ENCODE measurements around the gene C12orf60.

Gene C12orf60

DNA sequence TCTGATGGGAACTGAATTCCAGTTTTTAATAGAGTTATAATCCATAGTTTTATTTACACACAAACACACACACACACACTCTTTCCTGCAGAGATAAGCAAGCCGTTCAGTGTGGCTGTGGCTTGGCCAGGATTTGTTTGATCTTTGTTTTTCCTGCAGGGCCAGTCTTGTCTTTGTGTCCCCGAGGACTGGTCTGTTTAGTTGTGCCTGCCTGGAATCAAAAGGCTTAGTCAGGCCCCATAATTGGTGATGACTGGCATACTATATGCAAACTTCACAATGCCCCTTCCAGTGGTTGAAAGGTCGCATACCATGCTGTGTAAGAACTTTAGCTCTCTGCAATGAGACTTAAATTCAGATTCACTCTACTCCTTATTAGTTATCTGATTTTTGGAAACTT lies 26.2 kb upstream of the C12orf60 start:
- DNase-seq (ENCODE audit: low read depth) = peak; percentile 51

DNA sequence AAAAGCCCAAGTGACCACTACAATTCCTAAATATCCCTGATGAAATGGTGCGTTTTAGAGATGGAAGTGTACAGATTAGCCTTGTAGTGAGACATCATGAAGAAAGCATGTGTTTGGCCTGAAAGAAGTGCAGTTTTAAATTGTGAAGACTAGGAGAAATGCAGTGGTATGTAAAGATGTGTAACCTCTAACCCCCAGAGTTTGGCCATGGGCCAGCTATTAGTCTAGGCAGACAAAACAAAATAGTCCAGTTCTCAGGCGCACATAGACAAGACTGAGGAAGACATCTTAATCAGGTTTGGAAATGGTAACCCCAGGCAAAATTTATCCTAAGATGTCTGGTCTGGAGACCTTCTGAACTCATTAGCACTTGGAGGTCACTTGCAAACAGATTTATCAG lies 23.6 kb upstream of the C12orf60 start:
- DNase-seq (ENCODE audit: low read depth) = no peak

DNA sequence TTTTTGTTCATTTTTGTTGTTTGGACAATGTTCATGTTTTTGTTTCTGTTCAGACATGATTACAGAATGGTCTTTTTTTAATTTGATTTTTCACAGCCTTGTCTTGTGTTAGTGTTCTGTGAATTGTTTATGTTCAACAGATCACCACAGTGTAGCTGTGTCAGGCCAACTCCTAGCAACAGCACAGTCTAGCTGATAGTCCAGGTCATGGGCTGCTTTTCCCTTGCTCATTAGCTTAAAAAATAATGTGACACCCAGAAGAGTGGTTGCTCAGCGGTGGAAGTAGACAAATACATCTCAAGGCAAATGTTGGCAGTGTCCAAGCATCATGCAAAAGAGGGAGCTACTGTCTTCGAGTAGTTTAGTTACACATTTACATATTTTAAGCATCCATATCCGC lies 22.6 kb upstream of the C12orf60 start:
- no peak for DNase-seq (ENCODE audit: low read depth)

DNA sequence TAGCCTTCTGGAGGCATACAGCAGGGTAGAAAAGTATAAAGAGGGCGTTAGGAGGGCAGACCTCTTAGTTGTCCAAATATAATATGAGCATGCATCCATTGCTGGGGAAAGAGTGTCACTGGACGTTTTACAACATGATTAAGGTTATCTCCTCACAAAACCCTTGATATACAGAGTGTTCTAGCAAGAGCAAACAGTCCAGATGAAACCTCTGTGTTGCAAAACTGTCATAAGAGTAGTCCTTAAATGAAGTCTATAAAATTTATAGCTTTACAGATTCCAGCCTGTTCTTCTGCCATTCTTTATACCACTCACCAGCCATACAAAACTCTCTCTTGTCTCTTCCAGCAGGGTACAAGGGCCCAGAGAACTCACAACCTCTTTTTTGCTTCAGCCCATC lies 21.9 kb upstream of the C12orf60 start:
- DNase-seq (ENCODE audit: low read depth) = no peak

DNA sequence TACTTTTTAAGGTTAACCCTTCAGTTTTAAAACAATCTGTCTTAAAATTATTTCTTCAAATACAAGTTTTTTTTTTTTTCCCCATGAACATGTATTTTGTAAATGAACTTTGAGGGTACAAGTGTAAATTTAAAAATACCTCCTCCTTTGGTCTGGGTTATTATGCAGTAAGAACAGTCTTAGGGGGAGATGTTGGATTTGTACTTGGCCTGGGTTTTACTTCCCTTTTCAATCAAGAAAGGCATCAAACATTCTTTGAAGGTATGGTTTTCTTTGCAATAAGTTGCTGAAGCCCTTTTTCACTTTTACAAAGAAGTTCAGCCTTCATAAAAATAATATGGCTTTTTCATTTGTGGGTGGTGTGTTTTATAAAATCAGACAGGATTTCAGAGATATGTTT lies 20.7 kb upstream of the C12orf60 start:
- DNase-seq (ENCODE audit: low read depth) = no peak

DNA sequence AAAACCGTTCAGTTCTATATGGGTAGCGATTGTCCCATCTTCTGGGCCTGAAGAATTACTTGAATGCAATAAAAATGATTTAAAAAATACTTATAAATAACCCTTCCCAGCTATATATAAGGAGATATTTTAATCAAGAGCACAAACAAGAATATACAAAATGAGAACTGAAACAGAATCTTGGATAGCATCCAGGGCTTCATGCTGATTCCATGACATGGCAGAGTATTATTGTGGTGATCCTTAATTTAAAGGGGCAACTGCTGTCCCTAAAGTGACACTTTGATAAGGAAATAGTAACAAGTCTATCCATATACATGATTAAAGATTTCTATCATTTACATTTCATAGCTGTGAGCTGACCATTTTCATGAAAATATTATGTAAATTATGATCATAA lies 19.0 kb upstream of the C12orf60 start:
- DNase-seq (ENCODE audit: low read depth) = no peak

DNA sequence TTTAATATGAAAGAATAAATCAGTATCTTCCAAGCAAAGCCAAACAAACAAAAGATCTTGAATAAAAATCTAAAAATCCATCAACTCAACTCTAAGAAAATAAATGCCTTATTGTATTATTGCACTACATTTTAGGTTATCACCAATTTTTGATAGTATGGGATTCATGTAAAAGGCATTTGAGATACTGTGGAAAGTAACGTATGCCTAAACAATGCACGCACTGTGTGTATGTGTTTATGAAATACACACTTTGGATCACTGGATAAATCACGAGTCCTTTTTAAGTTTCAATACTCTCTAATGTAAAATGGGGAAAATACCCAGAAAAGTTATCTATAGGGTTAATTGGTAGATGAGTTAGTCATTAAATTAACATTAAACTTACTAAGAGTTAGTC lies 17.9 kb upstream of the C12orf60 start:
- DNase-seq (ENCODE audit: low read depth) = no peak

DNA sequence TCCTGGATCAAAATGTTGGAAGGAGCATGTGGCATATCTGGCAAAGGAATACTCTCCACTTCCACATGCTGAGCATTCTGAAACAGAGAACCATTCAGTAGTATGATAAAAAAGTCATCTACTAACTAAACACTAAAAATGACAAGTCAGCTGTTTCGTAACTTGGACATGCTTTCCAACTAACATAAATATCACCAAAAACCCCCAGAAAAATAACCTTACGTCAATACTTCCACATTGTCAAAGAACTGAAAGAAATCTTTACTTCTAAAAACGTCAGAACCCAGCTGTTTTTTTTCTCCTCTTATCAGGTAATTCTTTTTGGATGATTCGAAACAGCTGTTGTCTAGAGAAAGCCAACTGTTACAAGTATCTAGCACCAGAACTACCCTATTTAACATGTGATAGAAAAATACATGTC lies 8.4 kb upstream of the C12orf60 start:
- peak; percentile 32 for DNase-seq (ENCODE audit: low read depth)

DNA sequence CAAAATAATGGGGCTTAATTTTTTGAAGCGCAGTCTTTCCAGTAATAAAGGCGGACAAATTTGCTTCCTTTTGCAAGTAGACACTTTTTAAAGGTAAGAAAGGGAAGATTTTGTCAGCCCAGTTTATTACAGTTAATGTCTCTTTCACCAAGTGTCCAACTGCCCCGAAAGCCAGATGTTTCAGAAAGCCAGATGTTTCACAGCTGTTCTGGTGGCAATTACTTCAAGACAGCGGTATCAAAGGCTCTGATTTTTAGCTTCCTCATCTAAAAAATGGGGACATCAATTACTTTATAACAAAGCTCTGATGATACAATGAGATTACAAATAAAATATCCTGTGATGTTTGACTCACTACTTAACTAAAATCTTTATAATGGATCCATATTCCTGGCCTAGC lies 1.2 kb upstream of the C12orf60 start:
- DNase-seq (ENCODE audit: low read depth) = no peak

DNA sequence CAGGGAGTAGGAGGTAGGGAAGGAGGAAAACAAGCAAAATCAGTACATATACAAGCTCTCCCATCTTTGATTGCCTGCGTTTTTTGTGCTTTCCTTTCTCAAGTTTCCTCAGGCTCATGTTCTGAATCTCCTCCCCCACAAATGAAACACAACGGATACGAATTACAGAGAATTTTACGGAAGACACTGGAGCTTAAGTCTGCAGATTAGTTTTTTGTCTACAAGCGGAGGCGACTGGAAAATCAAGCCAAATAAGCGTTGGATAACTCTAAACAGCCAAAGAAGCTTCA lies 804 bp upstream of the C12orf60 start:
- DNase-seq (ENCODE audit: low read depth) = no peak

DNA sequence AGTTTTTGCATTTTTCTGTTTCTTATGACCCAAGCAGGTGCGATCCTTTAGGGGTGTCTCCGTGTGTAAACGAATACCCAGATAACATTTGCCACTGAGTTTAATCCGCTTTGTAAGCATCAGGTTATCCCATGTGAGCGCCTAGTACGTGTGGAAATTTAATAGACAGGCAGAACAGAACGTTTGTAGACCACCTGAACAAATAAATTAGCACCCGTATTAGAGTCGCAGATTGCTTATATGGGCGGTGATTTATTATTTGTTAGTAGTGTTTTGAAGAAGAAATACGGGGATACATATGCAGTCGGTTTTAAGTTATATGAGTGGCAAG lies 325 bp downstream of the C12orf60 start:
- DNase-seq (ENCODE audit: low read depth) = no peak

DNA sequence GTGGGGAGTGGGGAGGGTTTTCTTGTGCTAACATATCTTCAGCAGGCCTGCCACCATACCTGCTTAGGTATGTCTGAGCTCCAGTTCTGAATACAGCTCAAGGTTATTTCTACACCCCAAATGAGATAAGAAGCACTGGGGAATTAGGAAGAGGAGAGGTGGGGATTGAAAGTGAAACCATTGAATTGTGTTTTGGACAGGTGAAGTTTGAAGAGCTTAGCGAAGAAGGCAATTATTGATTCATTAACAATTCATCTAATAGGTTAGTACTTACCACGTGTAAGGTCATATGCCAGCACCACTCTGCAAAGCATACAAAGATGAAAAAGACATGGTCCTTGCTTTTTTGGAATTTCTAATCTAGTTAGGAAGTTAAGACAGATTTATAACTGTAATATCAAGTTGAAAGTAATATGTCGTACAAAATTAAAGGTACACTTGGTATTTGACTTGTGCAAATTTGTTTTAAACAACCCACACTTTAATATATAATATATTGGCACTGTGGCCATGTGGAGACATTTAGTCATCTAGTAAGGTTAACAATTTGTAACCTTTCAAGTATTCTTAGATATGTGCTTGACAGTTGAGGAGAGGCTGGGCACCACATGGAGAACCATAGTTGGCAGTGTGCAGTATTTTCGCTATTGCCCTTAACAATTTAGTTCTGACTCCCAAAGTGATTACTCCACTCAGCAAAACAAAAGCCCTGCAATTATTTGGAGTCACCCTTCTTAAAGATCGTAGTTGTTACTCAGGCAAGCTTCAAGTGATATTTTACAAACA lies 6.9 kb downstream of the C12orf60 start:
- DNase-seq (ENCODE audit: low read depth) = no peak

DNA sequence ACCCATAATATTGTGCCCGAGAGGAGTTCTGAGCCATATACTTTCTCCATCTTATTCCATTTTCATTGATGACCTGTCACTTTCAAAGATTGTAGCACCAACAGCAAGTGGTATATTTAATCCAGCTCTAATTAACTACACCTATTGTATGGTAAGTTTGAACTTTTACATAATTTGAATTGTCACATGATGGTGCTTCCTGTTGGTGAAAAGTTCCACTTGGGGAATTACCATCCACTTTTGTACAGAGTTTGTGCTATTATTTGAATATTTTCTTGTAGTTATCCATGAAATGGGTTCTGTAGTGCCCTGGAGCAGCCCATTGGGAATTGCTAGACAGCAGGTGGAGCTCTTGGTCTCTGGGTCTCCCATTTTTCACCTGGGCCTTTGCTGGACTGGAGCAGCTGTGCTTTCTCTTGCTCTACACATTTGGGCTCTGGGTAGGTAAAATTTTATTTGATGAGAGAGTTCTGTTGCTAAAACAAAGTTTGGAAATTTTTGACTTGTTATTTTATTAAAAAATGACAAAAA lies 7.5 kb downstream of the C12orf60 start:
- no peak for DNase-seq (ENCODE audit: low read depth)

DNA sequence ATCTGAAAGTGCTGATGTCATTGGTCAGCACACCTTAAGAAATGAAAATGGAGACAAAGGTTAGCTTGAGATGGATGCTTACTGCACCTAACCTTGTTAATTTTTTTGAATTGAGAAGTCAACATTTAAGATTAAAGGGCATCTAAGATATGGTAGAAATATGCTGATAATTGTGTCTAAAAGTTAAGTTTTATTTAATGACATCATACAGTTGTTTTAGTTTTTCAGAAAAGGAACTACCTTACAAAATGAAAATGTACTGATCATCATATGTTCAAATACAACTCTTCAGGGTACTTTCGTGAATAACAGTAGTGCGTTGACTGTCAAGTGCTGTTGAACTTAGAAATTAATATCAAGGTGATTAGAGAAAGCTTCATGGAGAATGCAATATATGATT lies 8.0 kb downstream of the C12orf60 start:
- DNase-seq (ENCODE audit: low read depth) = no peak

DNA sequence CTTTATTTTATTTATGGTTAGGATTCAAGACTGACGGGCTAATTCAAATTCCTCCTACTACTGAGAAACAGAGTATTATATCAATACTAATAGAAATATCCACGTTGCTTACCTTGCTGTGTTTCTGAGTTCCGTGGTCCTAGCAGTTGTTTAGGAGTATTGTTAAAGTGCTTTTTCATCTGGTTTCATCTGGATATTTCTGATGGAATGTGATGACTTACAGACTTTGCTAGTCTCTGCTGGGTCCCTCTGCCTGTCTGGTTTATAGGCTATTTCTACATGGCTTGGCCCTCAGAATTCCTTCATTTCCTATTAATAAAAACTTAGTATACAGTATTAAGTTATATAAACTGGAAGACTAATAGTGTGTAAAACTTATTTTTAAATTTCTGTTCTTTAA lies 10.5 kb downstream of the C12orf60 start, which contains the start of gene SMCO3:
Gene SMCO3 (minus strand): TSS at position 169 of the 400 bp plus-strand sequence. CDS start 7,502 bp downstream, outside the sequence.
- DNase-seq (ENCODE audit: low read depth) = no peak

DNA sequence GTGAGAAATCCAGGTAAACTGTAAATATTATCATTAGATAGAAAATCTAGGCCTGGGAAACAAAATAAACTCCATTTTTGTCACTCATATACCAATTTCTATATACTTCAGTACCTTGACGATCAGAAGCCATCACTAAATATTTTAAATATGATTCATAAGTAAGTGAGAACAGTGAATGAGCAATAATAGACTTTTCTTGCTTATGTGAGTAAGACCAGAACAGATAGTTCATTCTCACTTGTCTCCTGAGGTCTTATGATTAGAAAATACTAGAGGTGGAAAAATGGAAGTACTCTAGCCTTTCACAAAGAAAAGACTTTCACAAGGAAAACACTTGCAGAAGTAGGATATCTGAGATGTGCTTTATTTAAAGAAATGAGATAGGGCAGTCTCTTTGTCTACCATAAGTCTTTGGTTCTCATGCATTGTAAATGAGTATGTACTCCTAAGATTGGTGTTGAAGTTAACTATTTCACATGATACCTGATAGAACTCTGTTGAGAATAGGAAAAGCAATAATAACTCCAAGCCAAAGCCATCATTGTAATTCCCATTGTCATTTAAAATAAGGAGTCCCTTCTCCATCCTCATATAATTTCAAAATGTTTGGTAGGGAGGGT lies 20.7 kb downstream of the C12orf60 start:
- no peak for DNase-seq (ENCODE audit: low read depth)

DNA sequence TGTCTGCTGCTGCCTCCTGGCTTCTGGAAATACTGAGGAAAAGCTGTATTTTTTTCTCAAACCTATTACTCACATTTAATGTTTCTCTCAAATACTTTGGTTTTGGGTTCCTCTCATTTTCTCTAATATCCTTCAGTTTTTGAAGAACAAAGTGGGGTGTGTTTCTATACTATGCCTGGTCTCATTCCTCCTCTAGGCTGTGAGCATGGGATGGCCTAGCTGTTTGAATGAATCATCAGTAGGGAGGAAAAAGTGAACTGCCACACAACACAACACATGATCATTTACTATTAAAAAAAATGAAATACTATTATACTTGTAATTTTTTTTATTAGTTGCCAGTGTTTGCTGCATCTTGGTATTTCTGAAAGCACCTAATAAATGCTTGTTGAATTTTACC lies 21.8 kb downstream of the C12orf60 start:
- DNase-seq (ENCODE audit: low read depth) = no peak

DNA sequence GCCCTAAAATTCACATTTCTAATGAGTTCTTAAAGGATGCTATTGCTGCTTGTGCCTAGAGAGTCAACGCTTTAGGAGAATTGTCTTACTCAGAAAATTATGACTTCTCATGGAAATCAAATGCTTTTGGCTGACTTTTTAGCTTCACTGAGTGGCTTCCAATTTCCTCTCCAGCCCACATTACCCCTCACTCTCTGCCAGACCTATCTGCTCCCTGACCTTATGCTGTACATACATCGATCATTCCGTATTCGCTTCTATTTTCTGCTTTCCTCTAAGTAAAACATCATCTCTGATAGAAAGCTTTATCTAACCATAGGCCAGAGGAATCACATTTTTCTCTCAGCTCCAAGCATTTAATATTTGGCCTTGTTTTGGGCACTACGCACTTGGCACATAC lies 23.0 kb downstream of the C12orf60 start:
- no peak for DNase-seq (ENCODE audit: low read depth)

DNA sequence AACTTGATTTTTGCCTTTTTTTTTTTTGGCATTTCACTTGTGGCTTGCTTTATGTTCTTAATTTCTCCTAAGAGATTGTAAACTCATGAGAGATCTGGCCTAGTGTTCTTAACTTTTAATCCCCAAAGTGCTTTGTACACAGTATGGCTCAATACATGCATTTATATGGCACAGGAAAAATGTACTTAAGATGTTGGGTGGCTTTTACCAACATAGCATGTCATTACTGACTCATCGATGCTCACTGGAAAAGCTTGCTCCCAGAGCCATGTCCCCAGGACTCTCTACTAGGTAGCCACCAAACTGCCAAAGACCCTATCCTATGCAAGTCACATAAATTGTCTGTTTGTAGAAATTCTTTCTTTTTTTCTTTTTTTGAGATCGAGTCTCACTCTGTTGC lies 23.6 kb downstream of the C12orf60 start:
- DNase-seq (ENCODE audit: low read depth) = no peak

DNA sequence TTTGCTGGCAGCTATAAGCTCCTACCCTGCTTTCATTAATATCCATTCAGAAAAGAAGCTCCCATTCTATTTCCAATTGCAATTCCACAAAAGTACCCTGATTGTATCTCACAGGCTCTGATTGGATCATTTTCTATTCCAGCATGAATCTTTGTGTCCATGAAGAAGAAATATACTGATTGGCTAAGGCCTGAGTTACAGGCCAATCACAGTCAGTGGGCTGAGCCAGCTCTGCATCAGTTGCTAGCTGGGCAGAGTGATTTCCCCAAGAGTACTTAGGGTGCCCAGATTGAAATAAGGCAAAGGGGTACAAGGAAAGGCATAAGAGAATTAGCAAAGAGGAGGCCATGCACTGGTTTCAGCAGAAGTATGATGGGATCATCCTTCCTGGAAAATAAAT lies 25.4 kb downstream of the C12orf60 start:
- DNase-seq (ENCODE audit: low read depth) = peak; percentile 5

DNA sequence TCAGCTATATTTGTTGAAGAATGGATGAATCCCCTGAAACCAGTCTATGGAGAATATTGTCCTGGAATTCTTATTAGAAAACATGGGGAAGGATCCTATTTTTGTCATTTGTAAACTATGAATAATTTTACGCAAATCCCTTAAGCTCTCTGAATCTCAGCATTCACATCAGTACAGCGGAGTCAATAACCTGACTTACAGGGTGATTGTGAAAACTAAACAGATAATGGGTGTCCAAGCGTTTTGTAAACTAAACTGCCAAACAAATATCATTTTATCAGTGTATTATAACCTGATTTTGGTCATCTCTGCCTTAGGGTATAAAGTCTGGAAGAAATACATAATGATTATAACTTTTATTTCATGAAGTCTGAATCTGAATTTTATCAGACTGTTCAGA lies 29.9 kb downstream of the C12orf60 start:
- DNase-seq (ENCODE audit: low read depth) = no peak

DNA sequence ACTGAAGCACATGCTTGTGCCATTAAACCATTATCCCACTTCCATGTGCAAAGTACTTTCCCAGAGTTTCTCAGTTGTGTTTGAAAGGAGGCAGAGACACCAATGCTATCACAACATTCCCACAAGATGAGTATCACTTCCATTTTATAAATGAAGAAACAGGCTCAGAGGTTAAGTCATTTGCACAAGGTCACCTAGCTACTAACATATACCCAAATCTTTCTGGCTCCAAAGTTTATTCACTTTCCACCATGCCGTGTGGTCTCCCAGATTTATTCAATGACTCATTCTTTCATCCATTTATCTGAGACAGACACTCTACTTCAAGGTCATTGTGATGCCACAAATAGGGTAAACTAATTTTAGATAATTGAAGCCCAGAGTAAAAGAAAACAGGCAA lies 30.5 kb downstream of the C12orf60 start:
- DNase-seq (ENCODE audit: low read depth) = no peak

DNA sequence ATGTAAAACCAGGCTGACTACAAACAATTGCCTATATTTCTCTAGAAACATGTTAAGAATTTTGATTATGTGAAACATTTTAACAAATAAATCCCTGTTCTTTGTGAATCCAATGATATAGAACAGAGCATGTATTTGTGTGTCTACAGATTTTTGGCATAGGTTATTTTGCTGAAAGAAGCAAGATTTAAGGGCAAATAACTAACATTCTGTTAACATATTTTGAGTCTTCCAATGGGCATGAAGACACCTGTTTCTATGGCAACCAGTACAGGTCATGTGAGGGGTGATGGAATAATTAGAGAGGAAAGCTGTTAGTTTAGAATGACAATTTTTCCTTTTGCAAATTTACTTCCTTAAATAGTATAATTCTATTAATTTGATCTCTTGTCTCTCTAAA lies 31.0 kb downstream of the C12orf60 start:
- no peak for DNase-seq (ENCODE audit: low read depth)
